ENCODE results near the gene GNB1. TPM values are rescaled to one million over a fixed set of nuclear protein-coding genes. Genes with fewer than 3 reads are reported as not detected.
A peak's percentile ranks its signal among the peaks of the same experiment; 100 is the strongest.

GNB1 gene
- total and polyA plus RNA-seq, 7 donors = 32.3 to 100 (median 70.1) TPM

DNA sequence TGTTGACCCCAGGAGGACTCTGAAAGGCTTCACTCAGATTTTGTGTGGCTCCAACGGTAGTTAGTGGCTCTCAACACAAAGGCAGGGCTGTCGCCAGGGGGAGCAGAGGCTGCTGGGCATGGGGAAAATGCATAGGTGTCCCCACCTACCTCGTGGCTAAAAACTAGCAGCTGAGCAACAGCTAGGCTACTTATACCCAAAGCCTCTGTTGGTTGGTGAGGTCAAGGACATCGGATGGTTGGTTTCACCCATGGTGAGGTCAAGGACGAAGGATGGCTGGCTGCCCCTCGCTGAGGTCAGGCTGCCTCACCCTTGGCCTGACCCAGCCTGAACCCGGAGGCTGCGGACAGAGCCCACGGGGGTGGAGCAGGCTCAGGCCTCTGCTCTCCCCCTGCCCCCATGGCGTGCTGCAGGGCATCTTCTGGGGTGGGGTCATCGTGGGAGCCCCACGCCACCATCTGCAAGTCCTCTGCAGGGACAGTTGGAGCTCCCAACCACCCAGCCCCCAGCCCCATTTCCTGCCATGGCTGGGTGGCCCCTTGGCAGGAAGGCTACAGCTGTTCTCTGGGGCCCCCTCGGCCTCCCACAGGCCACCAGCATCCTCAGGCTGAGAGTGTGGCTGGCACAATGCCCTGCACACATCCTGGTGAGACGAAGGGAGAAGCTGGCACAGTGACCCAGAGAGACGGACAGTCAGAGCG, 8.5 kb upstream of the GNB1 start:
- DNase-seq = peak in 1 of 2 donors; percentile 35
- TF ChIP-seq, protein P1, sequence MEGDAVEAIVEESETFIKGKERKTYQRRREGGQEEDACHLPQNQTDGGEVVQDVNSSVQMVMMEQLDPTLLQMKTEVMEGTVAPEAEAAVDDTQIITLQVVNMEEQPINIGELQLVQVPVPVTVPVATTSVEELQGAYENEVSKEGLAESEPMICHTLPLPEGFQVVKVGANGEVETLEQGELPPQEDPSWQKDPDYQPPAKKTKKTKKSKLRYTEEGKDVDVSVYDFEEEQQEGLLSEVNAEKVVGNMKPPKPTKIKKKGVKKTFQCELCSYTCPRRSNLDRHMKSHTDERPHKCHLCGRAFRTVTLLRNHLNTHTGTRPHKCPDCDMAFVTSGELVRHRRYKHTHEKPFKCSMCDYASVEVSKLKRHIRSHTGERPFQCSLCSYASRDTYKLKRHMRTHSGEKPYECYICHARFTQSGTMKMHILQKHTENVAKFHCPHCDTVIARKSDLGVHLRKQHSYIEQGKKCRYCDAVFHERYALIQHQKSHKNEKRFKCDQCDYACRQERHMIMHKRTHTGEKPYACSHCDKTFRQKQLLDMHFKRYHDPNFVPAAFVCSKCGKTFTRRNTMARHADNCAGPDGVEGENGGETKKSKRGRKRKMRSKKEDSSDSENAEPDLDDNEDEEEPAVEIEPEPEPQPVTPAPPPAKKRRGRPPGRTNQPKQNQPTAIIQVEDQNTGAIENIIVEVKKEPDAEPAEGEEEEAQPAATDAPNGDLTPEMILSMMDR (IDR thresholded peaks at IDR 0.05) = no peak
- intact Hi-C loops (cut with DNase I) = no loop called here

GRCh38 chr1:1898246-1898933, 7.5 kb upstream of the GNB1 start:
- no peak for ATAC-seq

More for the DNA sequence above, 8.5 kb upstream of the GNB1 start:
- no peak overlapping the region for H3K27ac ChIP-seq
- ATAC-seq = no peak
- no peaks in the 10 kb centered on the region for H3K9me3 ChIP-seq
- no peak overlapping the region for H3K4me3 ChIP-seq
- H3K4me1 ChIP-seq = peaks cover 7% of the 10 kb centered on the region
- H3K36me3 ChIP-seq (ENCODE audit: insufficient read depth in 1 of 2, low read depth in 1 of 2) = no peaks in the 10 kb centered on the region
- no peaks in the 10 kb centered on the region for H3K27me3 ChIP-seq (ENCODE audit: insufficient read depth in 3 of 3, low read length in 2 of 3)
- WGBS, 3 donors = 54 to 60% (median 55%) methylated on average over 16 of the region's 16 CpGs

DNA sequence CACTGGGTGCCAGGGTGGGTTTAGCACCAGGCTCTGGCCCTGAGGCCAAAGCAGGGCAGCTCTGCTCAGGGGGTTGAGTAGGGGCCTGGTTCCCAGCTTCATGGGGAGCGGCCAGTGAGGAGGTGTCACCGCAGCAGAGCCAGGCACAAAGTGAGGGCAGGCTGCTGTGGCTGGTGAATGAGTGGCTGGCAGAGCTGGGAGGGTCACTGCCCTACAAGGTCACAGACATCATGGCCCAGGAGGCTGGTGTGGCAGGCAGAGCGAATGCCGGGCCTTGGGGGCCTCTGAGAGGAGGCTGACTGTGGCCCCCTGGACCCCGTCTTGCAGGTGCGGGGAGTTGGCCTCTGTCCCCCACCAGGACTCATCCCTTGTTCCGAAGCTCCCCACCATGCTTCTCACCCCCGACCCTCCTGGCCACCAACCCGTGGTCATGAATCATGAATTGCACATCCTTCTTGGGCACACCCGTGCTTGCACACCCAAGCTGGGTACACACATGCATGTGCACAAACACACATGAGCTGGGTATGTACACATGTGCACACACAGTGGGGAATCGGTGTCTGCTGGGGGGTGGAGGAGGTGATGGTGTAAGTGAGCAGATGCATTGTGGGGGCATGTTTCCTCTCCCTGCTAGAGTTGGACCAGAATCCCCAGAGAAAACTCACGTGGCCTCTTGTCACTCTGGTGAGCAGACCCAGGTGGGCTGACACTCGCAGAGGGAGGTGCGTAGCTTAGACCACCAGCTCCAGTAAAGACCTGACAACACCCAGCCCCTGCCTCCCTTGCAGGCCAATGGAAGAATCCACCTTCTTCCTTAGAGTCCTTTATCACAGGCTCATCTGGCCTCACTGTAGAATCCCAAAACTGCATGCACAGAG, 4.8 kb upstream of the GNB1 start:
- peaks cover 21% of the 10 kb centered on the region for H3K4me1 ChIP-seq
- H3K36me3 ChIP-seq (ENCODE audit: insufficient read depth in 1 of 2, low read depth in 1 of 2) = no peaks in the 10 kb centered on the region
- intact Hi-C loops (cut with DNase I) = no loop called here
- TF ChIP-seq, protein P1 (IDR thresholded peaks at IDR 0.05) = no peak
- H3K4me3 ChIP-seq = no peak overlapping the region
- no peak for ATAC-seq
- 72 to 81% (median 72%) methylated on average over 12 to 14 of the region's 14 CpGs for WGBS, 3 donors
- H3K27me3 ChIP-seq (ENCODE audit: insufficient read depth in 3 of 3, low read length in 2 of 3) = no peaks in the 10 kb centered on the region
- peak in 1 of 2 donors; percentile 5 for DNase-seq
- no peaks in the 10 kb centered on the region for H3K9me3 ChIP-seq
- no peak overlapping the region for H3K27ac ChIP-seq

More at GRCh38 chr1:1898246-1898933, 7.5 kb upstream of the GNB1 start:
- Histone ChIP-seq H3K27me3 (ENCODE audit: insufficient read depth in 3 of 3, low read length in 2 of 3) (no peaks in the 10 kb centered on the region), H3K27ac (no peak overlapping the region), H3K36me3 (ENCODE audit: insufficient read depth in 1 of 2, low read depth in 1 of 2) (no peaks in the 10 kb centered on the region), H3K9me3 (no peaks in the 10 kb centered on the region), H3K4me3 (no peak overlapping the region), H3K4me1 (peaks cover 12% of the 10 kb centered on the region)
- DNase-seq = peak in 1 of 2 donors; percentile 8
- 91 to 93% (median 92%) methylated on average over 6 of the region's 6 CpGs for WGBS, 3 donors
- TF ChIP-seq, protein P1 (IDR thresholded peaks at IDR 0.05) = no peak
- intact Hi-C loops (cut with DNase I) = no loop called here

GRCh38 chr1:1895060-1895418, 4.2 kb upstream of the GNB1 start:
- Histone ChIP-seq H3K4me1 (peaks cover 21% of the 10 kb centered on the region), H3K9me3 (no peaks in the 10 kb centered on the region), H3K4me3 (peak overlapping the region; percentile 22), H3K27ac (no peak overlapping the region), H3K36me3 (ENCODE audit: insufficient read depth in 1 of 2, low read depth in 1 of 2) (no peaks in the 10 kb centered on the region), H3K27me3 (ENCODE audit: insufficient read depth in 3 of 3, low read length in 2 of 3) (no peaks in the 10 kb centered on the region)
- intact Hi-C loops (cut with DNase I) = no loop called here
- DNase-seq = no peak
- TF ChIP-seq, protein P1 (IDR thresholded peaks at IDR 0.05) = no peak
- no peak for ATAC-seq
- WGBS, 3 donors = 31 to 46% (median 34%) methylated on average over 10 of the region's 10 CpGs
